GM12878 (cell line): ENCODE results near the gene DRICH1. TPM values are rescaled to one million over a fixed set of nuclear protein-coding genes. Genes with fewer than 3 reads are reported as not detected.
A peak's percentile ranks its signal among the peaks of the same experiment; 100 is the strongest.

Experiments used
- ATAC-seq: fragments of 200-7000 bp; cut with Tn5 transposase; 3 replicates; pipeline ENCODE4 v1.9.1; 2020; ENCODE audit warnings: mild to moderate bottlenecking, moderate library complexity
- BruUV-seq: library from RNA; stranded (reverse); fragments of 400-500 nt; replicated peaks from 2 replicates; lab custom pipeline; 2021; lab: Mats Ljungman, UMichigan
- CTCF ChIA-PET: fragments of 300-600 bp; sonication (Branson Sonifier 250); formaldehyde crosslinking; extraction: SDS; loops from one replicate; lab custom pipeline; 2021; ENCODE audit warnings: inconsistent platforms; lab: Yijun Ruan, JAX
- POLR2A ChIA-PET: fragments of 350-600 bp; formaldehyde crosslinking; extraction: SDS; loops from one replicate; lab custom pipeline; 2021; ENCODE audit warnings: inconsistent platforms; lab: Charles Lee
- RAD21 ChIA-PET: fragments of 300-600 bp; sonication (Branson Sonifier 250); formaldehyde crosslinking; loops from one replicate; lab custom pipeline; 2023; ENCODE audit warnings: antibody characterized with exemption; ENCODE audit not compliant: unreplicated experiment; lab: Charles Lee
- SMC1A ChIA-PET: fragments of 300-600 bp; sonication (Branson Sonifier 250); formaldehyde crosslinking; loops from one replicate; lab custom pipeline; 2023; ENCODE audit not compliant: unreplicated experiment, uncharacterized antibody; lab: Charles Lee
- DNase-seq: peaks from one replicate; pipeline ENCODE4 v3.0.0-alpha.2; 2011; ENCODE audit warnings: low read depth, low spot score
- FAIRE-seq: peaks from 3 replicates; lab custom pipeline; 2011; peaks lifted over from hg19 to GRCh38; lab: Jason Lieb, UNC
- H2AFZ ChIP-seq: 2 replicates; pipeline ENCODE4 v1.6.0; 2011; ENCODE audit warnings: low read depth, low read length, control low read depth; ENCODE audit not compliant: control insufficient read depth
- H3K27ac ChIP-seq: 2 replicates; pipeline ENCODE4 v1.5.1; 2011; ENCODE audit warnings: control low read depth; ENCODE audit not compliant: control insufficient read depth, insufficient read depth
- H3K27me3 ChIP-seq, 2 experiments: replicated peaks in 1 of 2; 2 replicates each; pipeline versions ENCODE4 v1.6.0 to v1.6.1; 2011; ENCODE audit warnings: low read length in 1 of 2; ENCODE audit not compliant: control insufficient read depth in 2 of 2, insufficient read depth in 2 of 2
- H3K36me3 ChIP-seq, 2 experiments: 2 replicates each; pipeline ENCODE4 v1.5.1; 2011; ENCODE audit warnings: low read length in 1 of 2; ENCODE audit not compliant: control insufficient read depth in 2 of 2, insufficient read depth in 2 of 2
- H3K4me1 ChIP-seq: 2 replicates; pipeline ENCODE4 v1.6.1; 2011; ENCODE audit warnings: mild to moderate bottlenecking, low read length, moderate library complexity, mixed read lengths; ENCODE audit not compliant: control insufficient read depth, insufficient read depth
- H3K4me2 ChIP-seq: 2 replicates; pipeline ENCODE4 v1.6.0; 2011; ENCODE audit warnings: control low read depth; ENCODE audit not compliant: control insufficient read depth, insufficient read depth
- H3K4me3 ChIP-seq: fragments of 200-600 bp; sonication (generic); 2 replicates; pipeline ENCODE4 v1.5.1; 2016
- H3K79me2 ChIP-seq: 2 replicates; pipeline ENCODE4 v1.6.0; 2011; ENCODE audit warnings: low read length; ENCODE audit not compliant: control insufficient read depth, insufficient read depth
- H3K9ac ChIP-seq: 2 replicates; pipeline ENCODE4 v1.8.0; 2011; ENCODE audit warnings: low read length, control low read depth, mixed read lengths; ENCODE audit not compliant: control insufficient read depth, insufficient read depth
- H3K9me3 ChIP-seq: replicated peaks from 3 replicates; pipeline ENCODE4 v1.5.1; 2011; ENCODE audit warnings: mild to moderate bottlenecking, low read length; ENCODE audit not compliant: control insufficient read depth, insufficient read depth
- H4K20me1 ChIP-seq: 2 replicates; pipeline ENCODE4 v1.6.0; 2011; ENCODE audit not compliant: control insufficient read depth, insufficient read depth
- CTCF ChIP-seq, 3 experiments: IDR thresholded peaks in 2 of 3; conservative IDR thresholded peaks in 1 of 3; 2 replicates each; pipeline ENCODE4 v1.5.1; 2011; ENCODE audit warnings: low read depth in 3 of 3, low read length in 3 of 3, mild to moderate bottlenecking in 3 of 3, control low read depth in 2 of 3, moderate library complexity in 2 of 3, inconsistent platforms in 1 of 3, mixed read lengths in 1 of 3; ENCODE audit not compliant: control insufficient read depth in 2 of 3, insufficient read depth in 1 of 3; ENCODE audit errors: extremely low read depth in 1 of 3
- FOS ChIP-seq: IDR thresholded peaks from 3 replicates; pipeline ENCODE4 v1.6.1; 2011; ENCODE audit warnings: borderline replicate concordance; ENCODE audit not compliant: insufficient read length; ENCODE audit errors: extremely low read depth
- POLR2A ChIP-seq: IDR thresholded peaks from 2 replicates; pipeline ENCODE4 v1.6.1; 2011; ENCODE audit warnings: low read depth, mild to moderate bottlenecking, low read length
- RAD21 ChIP-seq: IDR thresholded peaks from 2 replicates; pipeline ENCODE4 v1.6.1; 2011; ENCODE audit warnings: mild to moderate bottlenecking, low read depth, low read length, moderate library complexity; ENCODE audit not compliant: insufficient read depth
- SMC3 ChIP-seq: IDR thresholded peaks from 2 replicates; pipeline ENCODE4 v1.6.1; 2011; ENCODE audit warnings: low read length, improper control_type of control experiment, borderline replicate concordance
- WGBS: methylation state at CpG from one replicate; pipeline ENCODE4 v1.1.6; 2016; ENCODE audit warnings: low lambda C conversion rate; ENCODE audit not compliant: insufficient replicate concordance, insufficient coverage; ENCODE audit errors: missing lambda C conversion rate; 5-methylcytosine and 5-hydroxymethylcytosine counted together
- in situ Hi-C: fragments of 300-500 bp; cut with MboI; formaldehyde crosslinking; loops from 9 replicates; pipeline ENCODE4 v1.14.3; 2018; ENCODE audit warnings: mixed read lengths
- intact Hi-C: fragments of 100-400 bp; cut with micrococcal nuclease; formaldehyde crosslinking; loops from one replicate; pipeline ENCODE4 v1.14.2; 2022; ENCODE audit not compliant: unreplicated experiment
- polyA plus RNA-seq, 11 experiments: library from polyadenylated mRNA; depleted of rRNA in 4 of 11; unstranded in 6 of 11; stranded (reverse) in 5 of 11; fragments of >200 nt; fragmentation: Nextera tagmentation in 4 of 11; fragmentation: Illumina TruSeq in 1 of 11; extraction: Ambion mirVana in 4 of 11; extraction: Trizol in 1 of 11; gene quantifications; 1 replicate in 1 of 11; 2 replicates in 10 of 11; pipeline versions ENCODE4 v1.2.1 to v1.2.3, GENCODE V29; 2011 to 2016; ENCODE audit warnings: inconsistent platforms in 2 of 11, missing spikeins in 2 of 11, low read depth in 1 of 11
- total RNA-seq, 4 experiments: library from RNA; depleted of rRNA in 3 of 4; stranded (reverse); fragments of >200 nt in 3 of 4; fragmentation: Illumina TruSeq in 1 of 4; extraction: Trizol in 1 of 4; gene quantifications; 2 replicates each; pipeline versions ENCODE4 v1.2.1 to v1.2.3, GENCODE V29; 2013 to 2021

DRICH1 gene
- total and polyA plus RNA-seq, 10 of the 15 experiments (the other 5 are each of a cell fraction or from before 2014, with no cell fraction given) = not detected

GRCh38 chr22:23591201-23591791 is 40.8 kb downstream of the DRICH1 start:
- no peak overlapping the region for H3K27ac ChIP-seq
- POLR2A ChIA-PET = interaction anchor here (0.5 kb wide), 1 partner anchor 168 kb away, joined by 3 read pairs; no protein-coding TSS in a partner anchor
- H3K9me3 ChIP-seq = no peaks in the 10 kb centered on the region; the same call in 2 of the 3 replicates
- SMC1A ChIA-PET = interaction anchor here (1.0 kb wide), 1 partner anchor 9 kb away, joined by 3 read pairs; no protein-coding TSS in a partner anchor
- FAIRE-seq = peak; percentile 70
- peak; percentile 77 for TF ChIP-seq RAD21
- no peak for TF ChIP-seq POLR2A
- TF ChIP-seq SMC3 = peak; percentile 51; the same call in 1 of the 2 replicates
- no peak for TF ChIP-seq FOS
- peak; percentile 75 to 92 (median 92) for TF ChIP-seq CTCF (IDR thresholded peaks at IDR 0.05 in 2 of 3, conservative IDR thresholded peaks at IDR 0.05 in 1 of 3; ENCODE audit: control insufficient read depth in 2 of 3, extremely low read depth in 1 of 3, insufficient read depth in 1 of 3, low read depth in 3 of 3, low read length in 3 of 3)
- no peaks in the 10 kb centered on the region for H3K36me3 ChIP-seq
- no peak overlapping the region for H2AFZ ChIP-seq
- H4K20me1 ChIP-seq = no peaks in the 10 kb centered on the region
- in situ Hi-C loops (loop anchor here (10.0 kb wide), 1 partner anchor 1844 kb away; no protein-coding TSS in a partner anchor), intact Hi-C loops (loop anchor here (1.0 kb wide), 1 partner anchor 50 kb away; no protein-coding TSS in a partner anchor)
- H3K4me3 ChIP-seq = no peak overlapping the region
- H3K9ac ChIP-seq = no peak overlapping the region
- no peak overlapping the region for H3K4me2 ChIP-seq
- 18% methylated on average over 11 of the region's 11 CpGs for WGBS
- peak; percentile 92 for ATAC-seq
- no TSS peak for BruUV-seq
- RAD21 ChIA-PET = interaction anchor here (1.2 kb wide), 1 partner anchor 180 kb away, joined by 4 read pairs; no protein-coding TSS in a partner anchor
- no peaks in the 10 kb centered on the region for H3K4me1 ChIP-seq
- DNase-seq = no peak
- CTCF ChIA-PET = interaction anchor here (0.6 to 3.3 kb wide), 11 partner anchors 13 to 267 kb away, joined by 3 to 14 read pairs (median 3); no protein-coding TSS in a partner anchor
- H3K79me2 ChIP-seq = no peaks in the 10 kb centered on the region
- H3K27me3 ChIP-seq = no peaks in the 10 kb centered on the region; a peak in 1 of 4 replicates
